Neural progenitor cell (in vitro differentiated cells): ENCODE measurements around the gene PARS2. TPM values are rescaled to one million over a fixed set of nuclear protein-coding genes. Genes with fewer than 3 reads are reported as not detected.
A peak's percentile ranks its signal among the peaks of the same experiment; 100 is the strongest.

ENCODE experiments used
- DNase-seq: peaks from one replicate; pipeline ENCODE4 v3.0.0-alpha.2; 2016; ENCODE audit warnings: low spot score
- H2AFZ ChIP-seq: fragments of 200-600 bp; sonication (generic); replicated peaks from 2 replicates; pipeline ENCODE4 v1.6.1; 2016; ENCODE audit warnings: antibody characterized with exemption
- H3F3A ChIP-seq: fragments of 200-600 bp; sonication (generic); 2 replicates; pipeline ENCODE4 v1.6.1; 2016; ENCODE audit warnings: antibody characterized with exemption, low read depth
- H3K27ac ChIP-seq: fragments of 200-600 bp; sonication (generic); 2 replicates; pipeline ENCODE4 v1.5.1; 2016; ENCODE audit warnings: mild to moderate bottlenecking
- H3K27me3 ChIP-seq: fragments of 200-600 bp; sonication (generic); 2 replicates; pipeline ENCODE4 v1.6.1; 2016; ENCODE audit warnings: mild to moderate bottlenecking, moderate library complexity
- H3K36me3 ChIP-seq: fragments of 200-600 bp; sonication (generic); 2 replicates; pipeline ENCODE4 v1.5.1; 2016
- H3K4me1 ChIP-seq: fragments of 200-600 bp; sonication (generic); 2 replicates; pipeline ENCODE4 v1.6.1; 2016; ENCODE audit warnings: mixed run types
- H3K4me2 ChIP-seq: fragments of 200-600 bp; sonication (generic); 2 replicates; pipeline ENCODE4 v1.6.1; 2016
- H3K4me3 ChIP-seq: fragments of 200-600 bp; sonication (generic); 2 replicates; pipeline ENCODE4 v1.5.1; 2016
- H3K79me2 ChIP-seq: fragments of 200-600 bp; sonication (generic); 2 replicates; pipeline ENCODE4 v1.6.1; 2016; ENCODE audit warnings: low read depth
- H3K9ac ChIP-seq: fragments of 200-600 bp; sonication (generic); 2 replicates; pipeline ENCODE4 v1.6.1; 2016
- H3K9me3 ChIP-seq: fragments of 200-600 bp; sonication (generic); 2 replicates; pipeline ENCODE4 v1.5.1; 2016; ENCODE audit warnings: low read depth
- H4K20me1 ChIP-seq: fragments of 200-600 bp; sonication (generic); 2 replicates; pipeline ENCODE4 v1.6.1; 2016; ENCODE audit warnings: low read depth
- H3K27ac Mint-ChIP-seq: 3 replicates; pipeline ENCODE4 v1.8.0; 2021; ENCODE audit warnings: mixed read lengths
- H3K27me3 Mint-ChIP-seq: 2 replicates; pipeline ENCODE4 v1.8.0; 2022; ENCODE audit warnings: low read depth, mild to moderate bottlenecking, inconsistent platforms, moderate library complexity, mixed read lengths; ENCODE audit not compliant: insufficient read depth
- H3K36me3 Mint-ChIP-seq: 3 replicates; pipeline ENCODE4 v1.8.0; 2021; ENCODE audit warnings: mixed read lengths
- H3K4me1 Mint-ChIP-seq: 3 replicates; pipeline ENCODE4 v1.8.0; 2021; ENCODE audit warnings: mixed read lengths
- H3K4me3 Mint-ChIP-seq: 3 replicates; pipeline ENCODE4 v1.8.0; 2021; ENCODE audit warnings: mild to moderate bottlenecking, moderate library complexity, mixed read lengths
- H3K9me3 Mint-ChIP-seq: 3 replicates; pipeline ENCODE4 v1.8.0; 2020; ENCODE audit warnings: mixed read lengths
- EZH2 ChIP-seq: fragments of 200-600 bp; sonication (generic); IDR thresholded peaks from 2 replicates; pipeline ENCODE4 v1.6.1; 2017; ENCODE audit warnings: antibody characterized with exemption, mild to moderate bottlenecking, moderate library complexity
- EZH2phosphoT487 ChIP-seq: fragments of 200-600 bp; sonication (generic); IDR thresholded peaks from 2 replicates; pipeline ENCODE4 v1.6.1; 2017; ENCODE audit warnings: antibody characterized with exemption
- total RNA-seq: library from RNA; depleted of rRNA; stranded (reverse); fragments of >200 nt; gene quantifications from 2 replicates; pipeline ENCODE4 v1.2.3, GENCODE V29; 2015; ENCODE audit warnings: low replicate concordance
- TF ChIP-seq, protein P1 (sequence below): fragments of 200-600 bp; sonication (generic); IDR thresholded peaks from 2 replicates; pipeline ENCODE4 v1.5.1; 2017; ENCODE audit warnings: antibody characterized with exemption, mild to moderate bottlenecking

The PARS2 gene
- total RNA-seq, 1 donor from 2014 or later: 5.4 TPM

DNA sequence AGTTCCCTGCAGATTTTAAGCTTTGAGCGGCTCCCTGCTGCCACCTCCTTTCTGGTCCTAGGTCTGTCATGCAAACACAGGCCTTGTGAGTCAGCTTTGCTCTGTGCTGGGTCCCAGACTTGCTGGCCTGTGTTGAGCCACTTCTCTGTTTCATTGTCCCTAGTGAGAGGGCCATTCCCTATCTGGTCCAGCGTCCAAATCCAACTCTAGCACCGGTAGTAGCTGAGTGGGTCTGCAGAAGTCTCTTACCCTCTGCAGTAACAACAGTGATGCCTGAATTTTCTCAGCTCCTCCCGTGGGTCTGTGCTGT, 31.0 kb upstream of the PARS2 start:
- Histone ChIP-seq H3K27ac (no peak overlapping the region), H4K20me1 (no peaks in the 10 kb centered on the region), H3K4me1 (no peaks in the 10 kb centered on the region), H3K9ac (no peak overlapping the region), H3K36me3 (no peaks in the 10 kb centered on the region), H3K4me3 (no peak overlapping the region), H3F3A (no peaks in the 10 kb centered on the region), H2AFZ (no peak overlapping the region), H3K79me2 (no peaks in the 10 kb centered on the region), H3K4me2 (no peak overlapping the region), H3K27me3 (peaks cover 7% of the 10 kb centered on the region), H3K9me3 (no peaks in the 10 kb centered on the region)
- no peak for DNase-seq
- Mint-ChIP-seq H3K27ac (peak overlapping the region; percentile 74), H3K9me3 (no peaks in the 10 kb centered on the region), H3K4me1 (peaks cover 30% of the 10 kb centered on the region), H3K27me3 (peaks cover 19% of the 10 kb centered on the region), H3K4me3 (no peak overlapping the region), H3K36me3 (no peaks in the 10 kb centered on the region)
- TF ChIP-seq, protein P1, sequence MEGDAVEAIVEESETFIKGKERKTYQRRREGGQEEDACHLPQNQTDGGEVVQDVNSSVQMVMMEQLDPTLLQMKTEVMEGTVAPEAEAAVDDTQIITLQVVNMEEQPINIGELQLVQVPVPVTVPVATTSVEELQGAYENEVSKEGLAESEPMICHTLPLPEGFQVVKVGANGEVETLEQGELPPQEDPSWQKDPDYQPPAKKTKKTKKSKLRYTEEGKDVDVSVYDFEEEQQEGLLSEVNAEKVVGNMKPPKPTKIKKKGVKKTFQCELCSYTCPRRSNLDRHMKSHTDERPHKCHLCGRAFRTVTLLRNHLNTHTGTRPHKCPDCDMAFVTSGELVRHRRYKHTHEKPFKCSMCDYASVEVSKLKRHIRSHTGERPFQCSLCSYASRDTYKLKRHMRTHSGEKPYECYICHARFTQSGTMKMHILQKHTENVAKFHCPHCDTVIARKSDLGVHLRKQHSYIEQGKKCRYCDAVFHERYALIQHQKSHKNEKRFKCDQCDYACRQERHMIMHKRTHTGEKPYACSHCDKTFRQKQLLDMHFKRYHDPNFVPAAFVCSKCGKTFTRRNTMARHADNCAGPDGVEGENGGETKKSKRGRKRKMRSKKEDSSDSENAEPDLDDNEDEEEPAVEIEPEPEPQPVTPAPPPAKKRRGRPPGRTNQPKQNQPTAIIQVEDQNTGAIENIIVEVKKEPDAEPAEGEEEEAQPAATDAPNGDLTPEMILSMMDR: no peak
- TF ChIP-seq EZH2phosphoT487 (no peak), EZH2 (no peak)

DNA sequence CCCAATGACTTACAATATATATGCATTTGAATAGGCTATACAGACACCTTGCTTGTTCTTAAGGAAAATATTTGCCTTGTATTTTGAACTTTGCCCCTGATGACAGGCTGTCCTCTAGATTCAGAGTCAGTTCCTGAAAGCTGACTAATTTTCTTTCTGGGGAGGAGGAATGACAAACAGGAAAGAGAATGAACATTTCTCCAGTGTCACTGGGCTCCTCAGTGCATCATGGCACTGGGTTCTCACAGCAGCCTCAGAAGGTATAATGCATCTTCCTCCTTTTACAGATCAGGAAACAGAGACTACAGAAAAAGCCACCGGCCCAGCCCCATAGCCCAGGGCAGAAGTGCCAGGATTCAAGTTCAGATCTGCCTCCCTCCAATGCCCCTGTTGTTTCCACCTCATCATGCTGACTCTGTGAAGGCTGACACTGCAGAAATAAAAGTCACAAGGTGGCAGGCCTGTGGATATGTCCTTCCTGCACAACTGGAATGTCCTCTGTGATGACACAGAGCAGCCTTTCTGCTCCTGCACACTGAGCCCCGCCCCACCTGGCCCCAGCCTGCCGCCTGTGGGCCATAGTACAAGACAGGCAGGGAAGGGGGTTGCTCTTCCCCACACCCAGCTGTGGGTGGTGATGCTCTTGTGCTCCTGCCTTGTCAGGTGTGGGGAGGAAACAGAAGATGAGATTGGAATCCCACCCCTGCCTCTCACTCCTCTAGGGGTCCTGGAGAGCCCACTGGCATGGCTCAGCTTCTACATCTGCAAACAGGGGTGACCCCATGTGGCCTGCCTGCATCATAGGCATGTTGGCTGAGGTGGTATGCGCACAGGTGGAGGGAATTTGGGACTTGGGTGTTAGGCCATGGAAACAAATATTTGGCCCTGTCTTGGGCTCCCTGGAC, 30.4 kb upstream of the PARS2 start:
- Mint-ChIP-seq H3K4me3 (no peak overlapping the region), H3K9me3 (no peaks in the 10 kb centered on the region), H3K27me3 (peaks cover 22% of the 10 kb centered on the region), H3K36me3 (no peaks in the 10 kb centered on the region), H3K4me1 (peaks cover 32% of the 10 kb centered on the region), H3K27ac (no peak overlapping the region)
- Histone ChIP-seq H3K4me3 (no peak overlapping the region), H3K36me3 (no peaks in the 10 kb centered on the region), H3K79me2 (no peaks in the 10 kb centered on the region), H2AFZ (no peak overlapping the region), H3F3A (no peaks in the 10 kb centered on the region), H3K27ac (no peak overlapping the region), H3K4me2 (no peak overlapping the region), H3K27me3 (peaks cover 1% of the 10 kb centered on the region), H4K20me1 (no peaks in the 10 kb centered on the region), H3K9ac (no peak overlapping the region), H3K9me3 (no peaks in the 10 kb centered on the region), H3K4me1 (no peaks in the 10 kb centered on the region)
- DNase-seq: no peak
- TF ChIP-seq, protein P1: no peak
- no peak for TF ChIP-seq EZH2
- TF ChIP-seq EZH2phosphoT487: no peak

DNA sequence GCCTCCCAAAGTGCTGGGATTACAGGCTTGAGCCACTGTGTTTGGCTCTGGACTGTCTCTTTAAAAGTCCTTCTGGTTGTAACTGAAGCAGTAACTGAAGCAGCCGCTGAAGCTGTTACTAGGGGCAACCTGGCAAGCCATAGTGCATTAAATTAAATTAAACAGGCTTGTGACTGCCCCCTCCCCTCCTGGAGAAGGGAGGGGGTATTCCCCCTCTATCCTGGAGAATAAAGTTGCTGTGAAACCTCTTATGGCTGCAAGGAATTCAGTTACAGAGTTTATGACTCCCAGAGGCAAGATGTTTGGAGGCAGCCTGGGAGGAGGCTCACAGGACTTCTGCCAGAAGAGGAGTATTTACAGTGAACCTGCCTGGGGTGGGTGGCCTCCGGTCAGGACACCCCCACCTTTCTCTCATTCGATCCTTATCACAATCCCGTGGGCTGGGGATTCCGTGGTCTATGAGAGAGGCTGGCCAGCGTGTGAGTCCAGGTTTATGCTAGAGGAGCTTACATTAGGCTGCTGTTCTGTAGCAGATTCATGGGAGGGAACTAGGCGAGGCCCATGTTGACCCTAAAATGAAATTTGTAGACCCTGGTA, 28.5 kb upstream of the PARS2 start:
- Histone ChIP-seq H2AFZ (no peak overlapping the region), H3K9me3 (no peaks in the 10 kb centered on the region), H3K4me3 (no peak overlapping the region), H3K27me3 (no peaks in the 10 kb centered on the region), H3K79me2 (no peaks in the 10 kb centered on the region), H3F3A (no peaks in the 10 kb centered on the region), H3K36me3 (no peaks in the 10 kb centered on the region), H3K27ac (no peak overlapping the region), H4K20me1 (no peaks in the 10 kb centered on the region), H3K4me2 (no peak overlapping the region), H3K9ac (no peak overlapping the region), H3K4me1 (no peaks in the 10 kb centered on the region)
- peaks cover 45% of the 10 kb centered on the region for H3K4me1 Mint-ChIP-seq
- peak overlapping the region; percentile 46 for H3K4me3 Mint-ChIP-seq
- H3K9me3 Mint-ChIP-seq: no peaks in the 10 kb centered on the region
- DNase-seq: no peak
- TF ChIP-seq EZH2 (no peak), EZH2phosphoT487 (no peak)
- TF ChIP-seq, protein P1: no peak
- H3K27me3 Mint-ChIP-seq: peaks cover 27% of the 10 kb centered on the region
- no peaks in the 10 kb centered on the region for H3K36me3 Mint-ChIP-seq
- H3K27ac Mint-ChIP-seq: peak overlapping the region; percentile 79
